Measurements from ENCODE around the gene SH3BGRL3. TPM values are rescaled to one million over a fixed set of nuclear protein-coding genes. Genes with fewer than 3 reads are reported as not detected.

The SH3BGRL3 gene
- polyA plus RNA-seq, 1 donor from 2014 or later: 12.8 TPM

GRCh38 chr1:26330276-26330675 is 50.4 kb downstream of the SH3BGRL3 start:
- Histone ChIP-seq H3K27ac (ENCODE audit: low read length) (no peak overlapping the region), H3F3A (ENCODE audit: insufficient read depth, low read length, poor library complexity, severe bottlenecking) (no peaks in the 10 kb centered on the region), H3K9me3 (ENCODE audit: low read length) (no peaks in the 10 kb centered on the region), H2AFZ (ENCODE audit: low read depth, low read length) (no peak overlapping the region), H3K4me3 (ENCODE audit: low read length) (no peak overlapping the region), H3K4me2 (ENCODE audit: low read length) (no peak overlapping the region), H4K20me1 (ENCODE audit: insufficient read depth) (no peaks in the 10 kb centered on the region), H3K79me2 (replicated peaks; ENCODE audit: insufficient read depth, low read length) (no peaks in the 10 kb centered on the region), H3K36me3 (ENCODE audit: insufficient read depth, low read length) (no peaks in the 10 kb centered on the region), H3K27me3 (ENCODE audit: insufficient read depth, low read depth, low read length) (no peaks in the 10 kb centered on the region), H3K9ac (ENCODE audit: low read length) (no peak overlapping the region), H3K9me2 (ENCODE audit: insufficient read depth, low read length) (no peaks in the 10 kb centered on the region)
- TF ChIP-seq RAD21 (conservative IDR thresholded peaks at IDR 0.05) (no peak), SMC3 (conservative IDR thresholded peaks at IDR 0.05; ENCODE audit: poor library complexity) (no peak), POLR2AphosphoS5 (IDR thresholded peaks at IDR 0.05) (no peak), EP300 (conservative IDR thresholded peaks at IDR 0.05; ENCODE audit: poor library complexity, severe bottlenecking) (no peak), CTCF (IDR thresholded peaks at IDR 0.05; ENCODE audit: poor library complexity, severe bottlenecking) (no peak), MXI1 (conservative IDR thresholded peaks at IDR 0.05; ENCODE audit: poor library complexity, severe bottlenecking) (no peak), EZH2 (IDR thresholded peaks at IDR 0.05; ENCODE audit: borderline replicate concordance, insufficient read depth, low read length, poor library complexity, severe bottlenecking) (no peak), TAF1 (IDR thresholded peaks at IDR 0.05; ENCODE audit: low read depth) (no peak), REST (IDR thresholded peaks at IDR 0.05; ENCODE audit: borderline replicate concordance) (no peak)

Other genes starting within 250 kb of the SH3BGRL3 start
- gene SLC30A2, start 234.0 kb upstream of the SH3BGRL3 start, polyA plus RNA-seq: 0.28 and 0.46 TPM in 2 replicates
- gene TRIM63, start 212.5 kb upstream of the SH3BGRL3 start, polyA plus RNA-seq: not detected in 2 replicates
- gene PDIK1L, start 168.3 kb upstream of the SH3BGRL3 start, polyA plus RNA-seq: 41.3 and 44.9 TPM in 2 replicates
- gene FAM110D, start 121.0 kb upstream of the SH3BGRL3 start, polyA plus RNA-seq: 0.31 and 0.48 TPM in 2 replicates
- not detected in 2 replicates for gene C1orf232, start 111.1 kb upstream of the SH3BGRL3 start, polyA plus RNA-seq
- gene ZNF593, start 110.2 kb upstream of the SH3BGRL3 start, polyA plus RNA-seq: 20.2 and 25.0 TPM in 2 replicates
- not detected in 2 replicates for gene ZNF593OS, start 108.3 kb upstream of the SH3BGRL3 start, polyA plus RNA-seq
- 2.2 and 7.8 TPM in 2 replicates for gene CNKSR1, start 102.6 kb upstream of the SH3BGRL3 start, polyA plus RNA-seq
- gene CATSPER4, start 89.5 kb upstream of the SH3BGRL3 start, polyA plus RNA-seq: not detected in 2 replicates
- gene CEP85, start 45.9 kb upstream of the SH3BGRL3 start, polyA plus RNA-seq: 20.5 and 26.2 TPM in 2 replicates
- 18.5 and 19.4 TPM in 2 replicates for gene UBXN11, start 26.6 kb downstream of the SH3BGRL3 start, polyA plus RNA-seq
- not detected in 2 replicates for gene CD52, start 37.9 kb downstream of the SH3BGRL3 start, polyA plus RNA-seq
- 0.18 and 2.5 TPM in 2 replicates for gene CRYBG2, start 74.0 kb downstream of the SH3BGRL3 start, polyA plus RNA-seq
- not detected in 2 replicates for gene ZNF683, start 92.7 kb downstream of the SH3BGRL3 start, polyA plus RNA-seq
- 0.94 and 1.0 TPM in 2 replicates for gene LIN28A, start 130.7 kb downstream of the SH3BGRL3 start, polyA plus RNA-seq
- gene DHDDS, start 152.2 kb downstream of the SH3BGRL3 start, polyA plus RNA-seq: 26.2 and 28.9 TPM in 2 replicates
- gene HMGN2, start 192.4 kb downstream of the SH3BGRL3 start, polyA plus RNA-seq: 615 and 621 TPM in 2 replicates
- 4.9 and 7.9 TPM in 2 replicates for gene RPS6KA1, start 249.7 kb downstream of the SH3BGRL3 start, polyA plus RNA-seq